GM18511 (cell line): ENCODE measurements around the gene ADAM8.

ENCODE experiments used
- ATAC-seq: cut with Tn5 transposase; IDR thresholded peaks from one replicate; pipeline ENCODE4 v1.9.1; 2021; ENCODE audit warnings: mild to moderate bottlenecking, moderate library complexity; ENCODE audit not compliant: unreplicated experiment

ADAM8 gene

GRCh38 chr10:133282846-133283390 lies 6.2 kb upstream of the ADAM8 start:
- ATAC-seq: no peak

- ATAC-seq: no peak
Observed at GRCh38 chr10:133281628-133282372, 5.1 kb upstream of the ADAM8 start.

GRCh38 chr10:133281084-133281483 lies 4.4 kb upstream of the ADAM8 start:
- ATAC-seq: no peak

GRCh38 chr10:133280391-133281059 lies 3.9 kb upstream of the ADAM8 start:
- ATAC-seq: no peak

GRCh38 chr10:133279326-133280226 lies 2.9 kb upstream of the ADAM8 start:
- no peak for ATAC-seq

GRCh38 chr10:133278577-133279265 lies 2.1 kb upstream of the ADAM8 start:
- ATAC-seq: peak; percentile 36

GRCh38 chr10:133277993-133278576 lies 1.4 kb upstream of the ADAM8 start:
- ATAC-seq: no peak

- ATAC-seq: no peak
Observed at GRCh38 chr10:133277277-133277992, 767 bp upstream of the ADAM8 start.

GRCh38 chr10:133276100-133276434 lies 601 bp downstream of the ADAM8 start:
- peak; percentile 1 for ATAC-seq

- ATAC-seq: peak; percentile 52
Observed at GRCh38 chr10:133275684-133276092, 980 bp downstream of the ADAM8 start.

GRCh38 chr10:133274751-133275683 lies 1.7 kb downstream of the ADAM8 start:
- peak; percentile 61 for ATAC-seq

- no peak for ATAC-seq
Observed at GRCh38 chr10:133273534-133274143, 3.0 kb downstream of the ADAM8 start.

- ATAC-seq: no peak
Observed at GRCh38 chr10:133272964-133273420, 3.7 kb downstream of the ADAM8 start.

GRCh38 chr10:133272301-133272963 lies 4.2 kb downstream of the ADAM8 start:
- ATAC-seq: no peak

GRCh38 chr10:133271521-133272300 lies 5.0 kb downstream of the ADAM8 start:
- ATAC-seq: no peak

GRCh38 chr10:133270773-133271297 lies 5.8 kb downstream of the ADAM8 start:
- no peak for ATAC-seq
